ENCODE results near the gene NBAS. TPM values are rescaled to one million over a fixed set of nuclear protein-coding genes. Genes with fewer than 3 reads are reported as not detected.

The NBAS gene
- total and polyA plus RNA-seq, 2 donors (not counting 3 experiments of a cell fraction or from before 2014, with no cell fraction given) = 29.4 to 43.0 TPM

- intact Hi-C loops (cut with micrococcal nuclease) = no loop called here
These were observed 80.1 kb downstream of the NBAS start for GRCh38 chr2:15481000-15481399.

DNA sequence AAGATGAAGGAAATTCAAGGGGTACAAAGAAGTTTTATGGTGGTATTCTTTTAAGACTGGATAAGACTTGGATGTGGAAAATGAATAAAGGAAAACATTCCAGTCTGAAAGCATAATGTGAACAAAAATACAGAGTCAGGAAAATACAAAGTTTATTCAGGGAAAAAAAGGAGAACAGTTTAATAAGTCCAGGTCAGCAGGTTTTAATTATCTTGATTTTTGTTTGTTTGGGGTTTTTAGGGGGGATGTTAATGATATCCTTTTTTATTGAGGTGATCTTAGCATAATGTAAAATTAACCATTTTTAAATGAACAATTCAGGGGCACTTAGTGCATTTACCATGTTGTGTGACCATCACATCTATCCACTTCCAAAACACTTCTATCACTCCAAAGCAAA is 80.6 kb downstream of the NBAS start:
- no TSS peak for BruUV-seq (replicated peaks)
- intact Hi-C loops (cut with micrococcal nuclease) = no loop called here
- FAIRE-seq = no peak
- H3K9ac ChIP-seq (replicated peaks; ENCODE audit: extremely low read depth, insufficient read depth, low read length) = no peak overlapping the region
- H3K4me2 ChIP-seq (ENCODE audit: insufficient read depth, low read length) = no peak overlapping the region
- H3K4me1 ChIP-seq (ENCODE audit: control insufficient read depth, extremely low read depth, insufficient read depth, low read length) = no peaks in the 10 kb centered on the region
- H3K79me2 ChIP-seq (ENCODE audit: control insufficient read depth, insufficient read depth, low read length) = no peaks in the 10 kb centered on the region
- ChIA-PET CTCF (no interaction called here), POLR2A (no interaction called here)
- no peaks in the 10 kb centered on the region for H3K27me3 ChIP-seq (ENCODE audit: control insufficient read depth in 2 of 2, insufficient read depth in 2 of 2, low read length in 2 of 2)
- H3K27ac ChIP-seq (ENCODE audit: insufficient read depth, low read depth, low read length) = no peak overlapping the region
- no peaks in the 10 kb centered on the region for H3K9me1 ChIP-seq (replicated peaks; ENCODE audit: control insufficient read depth, extremely low read depth, insufficient read depth, low read length)
- H3K9me3 ChIP-seq (replicated peaks; ENCODE audit: control insufficient read depth, insufficient read depth, low read length) = no peaks in the 10 kb centered on the region
- H3K4me3 ChIP-seq (replicated peaks in 1 of 3; ENCODE audit: insufficient read depth in 1 of 3, low read depth in 1 of 3, low read length in 3 of 3) = no peak overlapping the region
- H3K36me3 ChIP-seq (ENCODE audit: control insufficient read depth in 2 of 2, extremely low read depth in 1 of 2, insufficient read depth in 2 of 2, low read length in 2 of 2) = peaks cover 0 to 2% of the 10 kb centered on the region in 2 experiments
- no peak for DNase-seq (ENCODE audit: low read depth, low spot score)
- H4K20me1 ChIP-seq (replicated peaks; ENCODE audit: control insufficient read depth, extremely low read depth, insufficient read depth, low read length) = no peaks in the 10 kb centered on the region
- no peak for TF ChIP-seq CTCF (IDR thresholded peaks at IDR 0.05; ENCODE audit: extremely low read depth in 1 of 2, insufficient read depth in 1 of 2, low read depth in 1 of 2, low read length in 2 of 2)
- TF ChIP-seq, protein P1, sequence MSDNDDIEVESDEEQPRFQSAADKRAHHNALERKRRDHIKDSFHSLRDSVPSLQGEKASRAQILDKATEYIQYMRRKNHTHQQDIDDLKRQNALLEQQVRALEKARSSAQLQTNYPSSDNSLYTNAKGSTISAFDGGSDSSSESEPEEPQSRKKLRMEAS (IDR thresholded peaks at IDR 0.05; ENCODE audit: insufficient read depth, insufficient read length) = no peak
- no peak for TF ChIP-seq MYC (IDR thresholded peaks at IDR 0.05; ENCODE audit: low read depth, low read length)
- no peak for TF ChIP-seq POLR2A (IDR thresholded peaks at IDR 0.05; ENCODE audit: low read depth, low read length)
- dilution Hi-C loops (cut with MboI; ENCODE audit: extremely low pct_ligation_motif_present, low sequenced_read_pairs) = no loop called here
- no peak overlapping the region for H2AFZ ChIP-seq (ENCODE audit: low read depth, low read length)

More at GRCh38 chr2:15481000-15481399, 80.1 kb downstream of the NBAS start:
- H3K4me2 ChIP-seq (ENCODE audit: insufficient read depth, low read length) = no peak overlapping the region
- no peaks in the 10 kb centered on the region for H4K20me1 ChIP-seq (replicated peaks; ENCODE audit: control insufficient read depth, extremely low read depth, insufficient read depth, low read length)
- no peak overlapping the region for H3K9ac ChIP-seq (replicated peaks; ENCODE audit: extremely low read depth, insufficient read depth, low read length)
- no peak overlapping the region for H3K27ac ChIP-seq (ENCODE audit: insufficient read depth, low read depth, low read length)
- H3K79me2 ChIP-seq (ENCODE audit: control insufficient read depth, insufficient read depth, low read length) = no peaks in the 10 kb centered on the region
- peaks cover 0 to 2% of the 10 kb centered on the region in 2 experiments for H3K36me3 ChIP-seq (ENCODE audit: control insufficient read depth in 2 of 2, extremely low read depth in 1 of 2, insufficient read depth in 2 of 2, low read length in 2 of 2)
- no peaks in the 10 kb centered on the region for H3K27me3 ChIP-seq (ENCODE audit: control insufficient read depth in 2 of 2, insufficient read depth in 2 of 2, low read length in 2 of 2)
- dilution Hi-C loops (cut with MboI; ENCODE audit: extremely low pct_ligation_motif_present, low sequenced_read_pairs) = no loop called here
- ChIA-PET POLR2A (no interaction called here), CTCF (no interaction called here)
- no peak overlapping the region for H2AFZ ChIP-seq (ENCODE audit: low read depth, low read length)
- DNase-seq (ENCODE audit: low read depth, low spot score) (no peak), FAIRE-seq (no peak)
- TF ChIP-seq, protein P1 (IDR thresholded peaks at IDR 0.05; ENCODE audit: insufficient read depth, insufficient read length) = no peak
- no peak for TF ChIP-seq JUN (IDR thresholded peaks at IDR 0.05; ENCODE audit: borderline replicate concordance, insufficient read depth, insufficient read length, low read depth)
- no peak for TF ChIP-seq MYC (IDR thresholded peaks at IDR 0.05; ENCODE audit: low read depth, low read length)
- TF ChIP-seq POLR2A (IDR thresholded peaks at IDR 0.05; ENCODE audit: low read depth, low read length) = no peak
- H3K9me1 ChIP-seq (replicated peaks; ENCODE audit: control insufficient read depth, extremely low read depth, insufficient read depth, low read length) = no peaks in the 10 kb centered on the region
- no peaks in the 10 kb centered on the region for H3K9me3 ChIP-seq (replicated peaks; ENCODE audit: control insufficient read depth, insufficient read depth, low read length)
- no peak overlapping the region for H3K4me3 ChIP-seq (replicated peaks in 1 of 3; ENCODE audit: insufficient read depth in 1 of 3, low read depth in 1 of 3, low read length in 3 of 3)
- BruUV-seq (replicated peaks) = no TSS peak
- H3K4me1 ChIP-seq (ENCODE audit: control insufficient read depth, extremely low read depth, insufficient read depth, low read length) = no peaks in the 10 kb centered on the region

Data from endothelial cell of umbilical vein (primary cell).